GM21576 (cell line): ENCODE results near the gene NT5DC1.

Experiments used
- ATAC-seq: cut with Tn5 transposase; IDR thresholded peaks from one replicate; pipeline ENCODE4 v1.9.1; 2021; ENCODE audit warnings: mild to moderate bottlenecking, moderate library complexity; ENCODE audit not compliant: unreplicated experiment

Gene NT5DC1

GRCh38 chr6:116133453-116133852 is 32.8 kb downstream of the NT5DC1 start:
- ATAC-seq = no peak

DNA sequence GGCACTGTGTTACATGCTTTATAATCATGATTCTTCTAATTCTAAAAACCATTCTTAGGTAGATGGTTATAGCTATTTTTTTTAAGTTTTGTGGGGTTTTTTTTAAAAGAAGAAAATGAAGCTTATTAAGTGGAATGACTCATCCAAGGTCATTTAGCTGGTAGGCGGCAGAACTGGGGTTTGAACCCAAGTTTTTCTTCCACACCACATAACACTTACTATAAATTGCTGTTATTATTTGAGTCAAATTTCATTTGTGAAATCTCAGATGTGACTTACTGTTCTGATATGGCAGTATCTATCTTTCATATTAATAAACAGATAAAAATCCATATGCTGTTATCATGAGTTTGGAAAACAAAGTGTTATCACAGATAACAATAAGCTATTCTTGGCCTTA is 35.7 kb downstream of the NT5DC1 start:
- no peak for ATAC-seq

GRCh38 chr6:116136933-116137340 is 36.3 kb downstream of the NT5DC1 start:
- no peak for ATAC-seq

DNA sequence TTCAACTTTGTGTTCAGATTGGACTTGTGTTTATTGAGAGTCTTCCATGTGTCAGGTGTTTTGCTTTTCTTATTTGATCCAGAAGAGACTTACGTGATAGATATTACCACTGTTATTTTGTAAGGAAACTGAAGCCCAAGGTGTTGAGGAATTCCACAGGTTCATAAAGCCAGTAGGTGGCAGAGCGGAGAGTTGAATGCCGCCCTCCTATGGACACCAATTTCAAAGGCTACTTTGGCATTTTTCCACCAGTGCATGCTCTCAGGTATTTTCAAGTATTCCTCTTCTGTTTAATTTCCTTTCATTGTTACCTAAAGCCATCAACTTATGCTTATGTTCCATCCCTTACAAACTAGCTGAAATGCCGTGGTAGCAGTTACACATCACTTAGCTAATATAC is 39.3 kb downstream of the NT5DC1 start:
- ATAC-seq = no peak

- ATAC-seq = no peak
Measured at GRCh38 chr6:116144605-116145004, 44.0 kb downstream of the NT5DC1 start.

GRCh38 chr6:116145803-116146675 is 45.4 kb downstream of the NT5DC1 start:
- ATAC-seq = no peak

DNA sequence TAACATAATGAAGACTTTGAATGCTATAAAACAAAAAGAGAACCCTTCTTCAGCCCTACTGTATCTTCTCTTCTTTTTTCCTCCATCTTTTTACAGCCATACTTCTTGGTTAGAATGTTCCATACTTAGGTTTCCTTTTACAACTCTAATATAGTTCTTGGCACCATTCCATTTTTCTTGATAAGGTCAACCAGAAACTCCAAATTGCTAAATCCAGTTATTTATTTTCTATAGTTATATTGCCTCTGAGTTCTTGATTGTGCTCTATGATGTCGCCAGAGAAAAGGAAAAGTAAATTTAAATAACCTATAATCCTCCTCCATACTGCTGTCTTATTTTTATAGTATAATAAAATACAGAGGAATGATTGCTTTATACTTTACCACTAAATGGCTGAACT is 52.0 kb downstream of the NT5DC1 start:
- no peak for ATAC-seq

- no peak for ATAC-seq
Measured at GRCh38 chr6:116154887-116155286, 54.2 kb downstream of the NT5DC1 start.

- no peak for ATAC-seq
Measured at GRCh38 chr6:116156405-116157326, 56.0 kb downstream of the NT5DC1 start.

GRCh38 chr6:116157391-116157790 is 56.7 kb downstream of the NT5DC1 start:
- no peak for ATAC-seq

DNA sequence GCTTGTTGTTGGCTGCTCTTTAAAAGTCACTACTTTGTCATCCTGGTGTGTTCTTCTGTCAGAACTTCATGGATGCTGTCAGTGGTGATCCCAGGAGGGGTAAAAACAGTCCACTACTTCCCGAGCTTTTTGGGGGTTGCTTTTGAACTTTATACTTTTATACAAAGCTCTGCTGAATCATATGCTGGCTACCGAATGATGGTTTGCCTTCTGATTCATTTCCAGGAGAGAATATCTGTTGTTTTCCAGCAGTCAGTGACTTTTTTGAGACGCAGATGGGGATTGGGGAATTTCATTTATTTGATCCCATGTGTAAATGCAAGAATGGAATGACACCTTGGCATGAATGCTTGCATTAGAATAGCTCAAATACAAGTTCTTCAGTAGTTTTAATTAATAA is 58.0 kb downstream of the NT5DC1 start:
- ATAC-seq = no peak

DNA sequence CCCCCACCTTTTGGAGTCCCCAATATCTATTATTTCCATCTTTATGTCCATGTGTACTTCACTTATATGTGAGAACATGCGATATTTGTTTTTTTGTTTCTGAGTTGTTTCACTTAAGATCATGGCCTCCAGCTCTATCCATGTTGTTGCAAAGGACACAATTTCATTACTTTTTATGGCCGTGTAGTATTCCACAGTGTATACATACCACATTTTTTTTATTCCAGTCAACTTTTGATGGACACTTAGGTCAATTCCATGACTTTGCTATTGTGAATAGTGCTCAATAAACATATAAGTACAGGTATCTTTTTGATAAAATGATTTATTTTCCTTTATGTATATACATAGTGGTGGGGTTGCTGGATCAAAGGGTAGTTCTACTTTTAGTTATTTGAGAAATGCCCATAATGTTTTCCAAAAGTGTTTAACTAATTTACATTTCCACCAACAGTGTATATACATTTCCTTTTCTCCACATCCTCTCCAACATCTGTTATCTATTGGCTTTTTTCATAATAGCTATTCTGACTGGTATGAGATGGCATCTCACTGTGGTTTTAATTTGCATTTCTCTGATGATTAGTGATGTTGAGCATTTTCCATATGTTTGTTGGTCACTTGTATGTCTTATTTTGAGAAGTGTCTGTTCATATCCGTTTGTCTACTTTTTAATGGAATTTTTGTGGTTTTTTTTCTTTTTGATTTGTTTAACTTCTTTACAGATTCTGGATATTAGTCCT is 59.3 kb downstream of the NT5DC1 start:
- ATAC-seq = no peak

DNA sequence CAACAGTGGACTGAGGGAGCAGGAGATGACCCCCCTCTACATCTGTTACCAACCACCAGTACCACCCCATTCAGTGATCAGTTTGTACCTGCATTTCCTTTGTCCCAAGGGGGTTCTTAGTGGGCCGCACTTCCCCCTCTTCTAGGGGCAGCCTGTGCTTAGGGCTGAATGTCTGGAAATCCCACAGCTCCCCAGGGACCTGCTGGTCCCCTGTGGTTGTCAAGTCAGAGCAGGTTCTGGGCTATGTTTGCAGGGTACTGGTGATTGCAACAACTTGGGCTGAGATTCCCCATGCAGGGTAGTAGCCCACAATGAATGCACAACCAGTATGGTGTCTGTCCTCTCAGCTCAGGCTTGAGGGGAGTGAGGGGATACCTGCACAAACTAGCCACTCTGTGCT is 64.9 kb downstream of the NT5DC1 start:
- no peak for ATAC-seq

- no peak for ATAC-seq
Measured at GRCh38 chr6:116166369-116166768, 65.7 kb downstream of the NT5DC1 start.

DNA sequence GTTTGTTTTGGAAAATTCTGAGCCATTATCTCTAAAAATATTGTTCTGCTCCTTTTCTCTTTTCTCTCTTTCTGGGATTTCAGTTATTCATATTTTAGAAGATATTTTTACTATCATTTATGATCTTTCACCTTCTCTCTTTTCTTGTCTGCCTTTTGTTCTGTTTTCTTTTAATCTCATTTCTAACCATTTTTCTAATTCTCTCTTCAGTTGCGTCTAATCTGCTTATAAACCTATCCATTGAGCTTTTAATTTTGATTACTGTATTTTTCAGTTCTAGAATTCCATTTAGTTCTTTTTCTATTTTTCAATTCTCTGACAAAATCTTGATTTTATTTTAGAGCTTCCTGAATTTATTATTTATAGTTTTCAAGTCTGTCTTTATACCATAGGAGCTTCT is 67.5 kb downstream of the NT5DC1 start:
- ATAC-seq = no peak

DNA sequence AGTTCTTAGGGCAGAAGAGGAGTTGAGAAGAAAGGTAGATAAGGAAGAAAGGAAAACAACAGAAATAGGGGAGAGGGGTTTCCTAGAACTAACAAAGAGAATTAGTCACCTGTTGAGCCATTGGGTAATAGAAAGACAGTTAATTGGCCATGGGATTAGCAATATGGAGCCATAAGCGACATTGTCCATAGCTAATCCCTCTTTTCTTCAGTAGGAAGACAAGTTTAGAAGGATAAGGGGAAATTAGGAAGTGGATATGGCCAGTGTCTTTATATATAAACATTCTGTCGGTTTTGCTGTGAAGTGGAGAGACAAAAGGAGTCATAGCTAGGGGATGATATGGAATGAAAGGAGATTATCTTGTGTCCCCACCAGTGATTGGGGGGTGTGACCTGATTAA is 69.2 kb downstream of the NT5DC1 start:
- ATAC-seq = no peak

DNA sequence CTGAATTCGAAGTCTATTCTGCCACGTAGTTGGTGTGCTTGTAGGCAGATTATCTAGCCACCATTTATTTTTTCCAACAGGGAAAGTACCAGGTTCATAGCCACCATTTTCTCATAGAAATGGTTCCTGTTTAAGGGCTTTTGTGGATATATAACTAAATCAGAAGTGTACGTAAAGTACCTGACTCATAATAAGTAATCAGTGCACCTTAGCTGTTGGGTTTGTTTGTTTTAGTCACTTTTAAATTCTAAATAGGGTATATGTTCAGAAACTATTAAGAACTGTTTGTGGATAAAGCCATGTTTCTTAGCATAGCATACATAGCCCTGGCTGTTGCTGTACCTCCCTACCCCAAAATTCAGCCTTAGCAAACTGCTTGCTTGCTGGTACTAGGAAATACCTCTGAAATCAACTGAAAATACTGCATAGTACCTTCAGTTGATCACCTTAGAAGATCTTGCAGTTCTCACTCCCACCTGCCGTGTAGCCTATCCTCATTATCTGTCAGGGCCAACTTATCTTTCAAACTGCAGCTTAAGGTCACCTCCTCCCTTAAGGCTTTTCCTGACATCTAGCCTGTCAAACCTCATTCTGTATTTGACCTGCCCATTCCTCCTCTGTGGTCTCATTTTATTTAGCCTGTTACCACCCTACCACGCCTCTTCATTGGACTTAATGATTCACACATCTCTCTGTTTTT is 69.9 kb downstream of the NT5DC1 start:
- ATAC-seq = no peak

DNA sequence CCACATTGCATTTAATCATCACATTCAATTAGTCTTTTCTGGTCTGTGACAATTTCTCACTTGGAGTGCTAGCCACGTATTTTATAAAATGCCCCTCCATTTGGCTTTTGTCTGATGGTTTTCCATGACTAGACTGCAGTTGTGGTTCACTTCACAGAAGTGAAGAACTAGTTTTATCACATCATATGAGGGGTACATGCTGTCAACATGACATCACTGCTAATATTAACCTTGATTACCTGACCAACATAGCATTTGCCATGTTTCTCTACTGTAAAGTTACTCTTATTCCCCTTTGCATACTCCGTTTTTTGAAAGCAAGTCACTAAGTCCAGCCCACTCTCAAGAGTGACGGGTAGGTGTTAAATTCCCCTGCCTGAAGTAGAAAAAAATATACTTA is 73.3 kb downstream of the NT5DC1 start:
- no peak for ATAC-seq

DNA sequence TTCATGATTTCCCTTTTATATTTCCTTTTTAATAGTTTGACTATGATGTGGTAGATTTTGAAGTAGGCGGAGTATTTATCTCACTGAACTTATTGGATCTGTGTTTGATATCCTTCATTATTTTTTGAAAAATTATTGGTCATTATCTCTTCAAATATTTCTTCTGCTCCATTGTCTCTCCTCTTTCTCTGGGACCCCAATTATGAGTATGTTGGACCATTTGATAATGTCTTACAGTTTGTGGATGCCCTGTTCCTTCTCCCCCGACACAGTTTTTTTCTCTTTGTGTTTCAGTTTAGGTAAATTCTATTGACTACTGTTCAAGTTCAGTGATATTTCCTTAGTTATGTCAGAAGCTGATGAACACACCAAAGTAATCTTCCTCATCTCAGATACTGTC is 74.7 kb downstream of the NT5DC1 start:
- no peak for ATAC-seq

DNA sequence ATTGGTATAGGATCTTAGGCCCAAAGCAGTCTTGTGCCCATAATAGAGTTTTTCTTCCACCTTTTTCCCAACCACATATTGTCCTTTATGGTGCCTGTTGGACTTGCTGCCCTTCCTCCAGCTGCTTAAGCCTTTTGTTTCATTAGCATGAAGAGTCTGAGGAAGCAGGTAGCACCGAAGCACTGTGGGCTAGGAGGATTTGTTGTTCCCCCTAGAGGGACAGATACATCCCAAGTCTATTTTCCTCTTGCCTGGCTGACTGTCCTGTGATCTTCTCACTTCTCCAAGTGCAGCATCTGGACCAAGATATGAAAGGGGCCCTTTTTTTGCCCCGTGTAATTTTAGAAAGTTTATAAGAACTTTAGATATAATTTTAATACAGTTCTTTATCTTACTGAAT is 75.9 kb downstream of the NT5DC1 start:
- no peak for ATAC-seq

DNA sequence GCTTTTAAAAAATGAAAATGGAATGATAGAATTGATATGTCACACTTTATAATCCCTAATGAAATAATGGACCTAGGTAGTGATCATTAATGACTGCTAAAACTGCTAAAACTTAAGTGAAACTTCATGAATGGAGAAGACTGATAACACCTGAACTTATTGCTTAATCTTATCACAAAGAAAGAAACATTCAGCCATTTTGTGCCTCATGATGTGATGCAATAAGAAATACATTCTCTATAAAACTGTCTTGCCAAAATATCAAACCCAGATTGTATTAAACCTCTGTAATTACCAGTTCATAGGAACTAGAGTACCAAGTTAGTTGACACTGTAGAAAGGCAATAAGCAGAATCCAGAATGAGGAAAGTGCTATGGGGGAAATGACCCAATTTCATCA is 79.7 kb downstream of the NT5DC1 start:
- ATAC-seq = no peak
